GM18951 (cell line): Measurements from ENCODE around the gene MEIOB.

ENCODE experiments used
- POLR2A ChIP-seq: IDR thresholded peaks from 4 replicates; pipeline ENCODE4 v1.6.1; 2011; ENCODE audit warnings: mild to moderate bottlenecking; ENCODE audit not compliant: insufficient read length, insufficient read depth; ENCODE audit errors: extremely low read depth
- in situ Hi-C: fragments of 300-500 bp; cut with MboI; formaldehyde crosslinking; loops from one replicate; pipeline ENCODE4 v1.12.0; 2022; ENCODE audit warnings: low sequenced_read_pairs, mixed read lengths, inconsistent platforms; ENCODE audit not compliant: unreplicated experiment

Gene MEIOB

DNA sequence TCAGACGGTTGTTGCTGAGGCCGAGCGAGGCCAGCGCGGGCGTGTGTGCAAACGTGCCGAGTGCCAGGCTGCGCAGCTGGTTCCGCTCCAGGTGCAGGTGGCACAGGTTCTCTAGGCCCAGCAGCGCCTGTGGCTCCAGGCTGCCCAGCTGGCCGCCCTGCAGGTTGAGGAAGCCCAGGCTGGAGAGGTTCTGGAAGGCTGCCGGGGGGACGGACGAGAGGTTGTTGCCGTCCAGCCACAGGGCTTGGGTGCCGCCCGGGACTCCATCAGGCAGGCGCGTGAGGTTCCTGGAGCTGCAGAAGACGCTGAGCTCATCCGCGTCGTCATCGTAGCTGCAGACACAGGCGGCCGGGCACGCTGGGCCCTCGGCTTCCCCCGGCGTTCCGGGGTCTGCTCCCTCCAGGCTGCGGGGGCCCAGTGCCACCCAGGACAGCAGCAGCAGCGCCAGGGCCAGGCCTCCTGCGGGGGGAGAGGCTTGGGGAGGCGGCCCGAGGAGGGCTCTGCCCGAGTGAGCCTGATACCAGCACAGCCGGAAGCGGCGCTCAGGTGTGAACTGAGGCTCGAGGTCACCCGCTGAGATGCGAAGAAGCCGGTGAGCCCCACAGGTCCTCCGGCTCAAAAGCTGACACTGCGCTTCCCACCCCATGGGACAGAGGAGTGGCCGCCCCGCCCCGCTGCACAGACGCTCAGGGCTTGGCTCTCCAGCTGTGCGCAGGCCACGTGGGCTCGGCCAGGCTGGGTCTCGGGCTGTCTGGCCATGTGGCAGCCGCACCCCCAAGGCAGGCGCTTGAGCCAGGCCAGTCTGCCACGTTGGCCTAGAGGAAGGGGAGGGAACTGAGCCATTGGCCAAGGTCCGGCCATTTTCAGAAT lies 79.8 kb downstream of the MEIOB start:
- no peak for TF ChIP-seq POLR2A
- in situ Hi-C loops: no loop called here

DNA sequence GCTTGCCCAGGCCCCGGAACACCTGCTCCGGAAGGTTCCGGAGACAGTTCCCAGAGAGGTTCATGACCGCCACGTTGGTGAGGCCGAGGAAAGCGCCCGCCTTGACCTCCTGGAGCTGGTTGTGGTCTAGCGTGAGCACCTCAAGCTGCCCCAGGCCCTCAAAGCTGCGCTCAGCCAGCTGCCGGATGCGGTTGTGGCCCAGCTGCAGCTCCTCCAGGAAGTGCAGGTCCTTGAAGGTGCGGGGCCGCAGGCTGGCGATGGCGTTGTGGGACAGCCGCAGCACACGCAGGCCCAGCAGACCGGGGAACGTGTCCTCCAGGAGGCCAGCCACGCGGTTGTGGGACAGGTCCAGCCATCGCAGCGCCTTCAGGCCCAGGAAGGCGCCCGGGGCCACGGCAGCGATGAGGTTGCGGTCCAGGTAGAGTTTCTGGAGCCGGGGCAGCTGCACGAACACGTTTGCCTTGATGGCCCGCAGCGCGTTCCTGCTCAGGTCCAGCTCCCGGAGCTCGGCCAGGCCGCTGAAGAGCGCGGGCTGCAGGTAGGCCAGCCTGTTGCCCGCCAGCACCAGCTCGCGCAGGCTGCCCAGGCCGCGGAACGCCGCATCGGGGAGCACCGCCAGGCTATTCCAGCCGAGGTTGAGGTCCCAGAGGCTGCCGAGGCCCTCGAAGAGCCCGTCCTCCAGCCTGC lies 80.6 kb downstream of the MEIOB start:
- no peak for TF ChIP-seq POLR2A
- in situ Hi-C loops: no loop called here

DNA sequence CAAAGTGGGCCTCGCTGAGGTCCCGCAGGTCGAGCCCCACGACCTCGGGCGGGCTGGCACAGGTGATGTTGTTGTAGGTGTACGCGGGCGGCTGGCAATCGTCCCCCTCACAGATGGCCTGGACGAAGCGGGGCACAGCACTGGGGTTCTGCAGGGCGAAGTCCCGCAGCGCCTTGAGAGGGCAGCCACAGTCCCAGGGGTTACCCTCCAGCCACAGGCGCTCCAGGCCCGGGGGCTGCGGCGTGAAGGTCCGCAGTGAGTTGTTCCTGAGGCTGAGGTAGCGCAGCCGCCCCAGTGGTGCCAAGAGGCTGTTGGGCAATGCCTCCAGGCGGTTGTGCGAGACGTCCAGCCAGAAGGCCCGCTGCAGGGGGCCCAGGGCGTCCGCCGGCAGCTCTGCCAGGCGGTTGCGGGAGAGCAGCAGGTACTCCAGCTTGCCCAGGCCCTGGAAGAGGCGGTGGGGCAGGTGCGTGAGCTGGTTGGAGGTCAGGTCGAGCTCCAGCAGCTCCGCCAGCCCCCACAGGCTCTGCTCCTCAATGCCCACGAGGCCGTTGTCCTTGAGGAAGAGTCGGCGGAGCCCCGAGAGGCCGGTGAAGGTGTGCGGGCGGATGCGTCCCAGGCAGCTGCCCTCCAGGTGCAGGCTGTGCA lies 81.2 kb downstream of the MEIOB start:
- TF ChIP-seq POLR2A: no peak
- in situ Hi-C loops: no loop called here

DNA sequence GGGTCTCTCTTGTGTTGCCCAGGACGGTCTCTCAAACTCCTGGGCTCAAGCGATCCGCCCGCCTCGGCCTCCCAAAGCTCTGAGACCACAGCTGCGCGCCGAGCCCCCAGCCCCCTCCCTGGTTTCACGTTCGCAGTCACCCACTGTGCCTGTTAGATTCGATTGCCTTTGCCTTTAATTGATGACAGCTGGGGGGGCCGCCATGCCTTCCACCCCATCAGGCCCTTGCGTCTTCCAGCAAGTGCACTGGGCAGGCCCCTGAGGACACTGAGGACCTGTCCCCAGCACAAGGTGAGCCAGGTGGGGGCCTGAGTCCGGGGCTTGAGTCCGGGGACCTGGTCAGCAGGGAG lies 81.7 kb downstream of the MEIOB start:
- no peak for TF ChIP-seq POLR2A
- in situ Hi-C loops: no loop called here

DNA sequence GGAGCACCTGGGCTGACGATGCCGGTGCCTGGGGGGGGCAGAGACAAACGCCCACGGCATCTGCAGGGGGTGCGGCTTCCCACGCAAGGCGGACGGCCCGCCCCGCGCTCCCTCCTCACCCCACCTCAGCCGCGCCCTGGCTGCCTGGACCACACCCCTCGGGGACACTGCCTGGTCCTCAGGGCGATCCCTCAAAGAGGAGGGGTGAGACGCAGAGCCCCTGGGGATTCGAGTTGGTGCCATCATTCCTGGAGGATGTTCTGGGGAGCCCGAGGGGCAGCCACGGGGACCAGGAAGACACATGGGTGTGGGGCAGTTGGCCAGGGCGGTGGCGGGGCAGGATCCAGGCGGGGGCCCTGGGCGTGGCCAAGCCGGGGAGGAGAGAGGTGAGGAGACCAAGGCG lies 82.3 kb downstream of the MEIOB start:
- in situ Hi-C loops: no loop called here
- TF ChIP-seq POLR2A: no peak

DNA sequence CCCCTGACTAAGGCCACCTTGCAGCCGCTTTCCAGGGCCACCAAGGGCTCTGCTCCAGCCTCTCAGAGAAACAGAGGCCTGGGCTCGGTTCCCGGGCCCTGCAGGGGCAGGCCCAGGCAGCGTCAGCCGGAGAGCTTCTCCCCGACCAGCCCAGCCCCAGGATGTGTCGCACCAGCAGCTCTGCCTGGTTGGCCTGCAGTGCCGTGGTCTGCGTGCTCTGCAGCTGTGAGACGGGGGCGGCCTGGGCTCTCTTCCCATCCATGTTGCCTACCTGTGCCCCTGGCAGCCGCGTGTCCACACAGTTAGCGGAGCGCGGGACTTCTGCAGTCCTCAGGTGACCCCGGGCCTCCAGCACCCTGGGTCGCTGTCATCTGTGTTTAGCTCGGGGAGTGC lies 83.3 kb downstream of the MEIOB start:
- TF ChIP-seq POLR2A: no peak
- in situ Hi-C loops: no loop called here

DNA sequence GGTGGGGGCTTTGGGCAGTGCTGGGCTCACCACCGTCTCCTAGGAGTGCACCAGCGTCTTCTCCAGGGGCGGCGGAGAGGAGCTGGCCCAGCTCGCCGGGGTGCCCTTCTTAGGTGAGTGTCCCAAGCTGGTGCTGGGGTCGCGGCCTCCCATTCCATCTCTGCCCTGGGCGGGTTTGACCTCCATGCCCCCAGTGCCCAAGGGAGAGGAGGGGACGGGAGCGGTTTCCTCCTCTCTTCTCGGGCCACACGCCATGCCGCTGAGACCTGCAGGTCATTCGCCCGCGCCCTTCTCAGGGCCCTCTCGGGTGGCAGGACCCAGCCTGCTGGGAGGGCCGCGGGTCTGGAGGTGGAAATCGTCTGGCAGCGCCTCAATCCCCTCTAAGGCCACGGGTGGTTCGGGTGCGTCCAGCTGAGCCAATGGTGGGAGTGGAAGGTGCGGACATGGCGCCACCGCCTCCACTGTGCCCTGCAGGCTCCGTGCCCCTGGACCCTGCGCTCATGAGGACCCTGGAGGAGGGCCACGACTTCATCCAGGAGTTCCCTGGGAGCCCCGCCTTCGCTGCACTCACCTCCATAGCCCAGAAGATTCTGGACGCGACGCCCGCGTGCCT lies 83.8 kb downstream of the MEIOB start:
- no peak for TF ChIP-seq POLR2A
- in situ Hi-C loops: no loop called here

DNA sequence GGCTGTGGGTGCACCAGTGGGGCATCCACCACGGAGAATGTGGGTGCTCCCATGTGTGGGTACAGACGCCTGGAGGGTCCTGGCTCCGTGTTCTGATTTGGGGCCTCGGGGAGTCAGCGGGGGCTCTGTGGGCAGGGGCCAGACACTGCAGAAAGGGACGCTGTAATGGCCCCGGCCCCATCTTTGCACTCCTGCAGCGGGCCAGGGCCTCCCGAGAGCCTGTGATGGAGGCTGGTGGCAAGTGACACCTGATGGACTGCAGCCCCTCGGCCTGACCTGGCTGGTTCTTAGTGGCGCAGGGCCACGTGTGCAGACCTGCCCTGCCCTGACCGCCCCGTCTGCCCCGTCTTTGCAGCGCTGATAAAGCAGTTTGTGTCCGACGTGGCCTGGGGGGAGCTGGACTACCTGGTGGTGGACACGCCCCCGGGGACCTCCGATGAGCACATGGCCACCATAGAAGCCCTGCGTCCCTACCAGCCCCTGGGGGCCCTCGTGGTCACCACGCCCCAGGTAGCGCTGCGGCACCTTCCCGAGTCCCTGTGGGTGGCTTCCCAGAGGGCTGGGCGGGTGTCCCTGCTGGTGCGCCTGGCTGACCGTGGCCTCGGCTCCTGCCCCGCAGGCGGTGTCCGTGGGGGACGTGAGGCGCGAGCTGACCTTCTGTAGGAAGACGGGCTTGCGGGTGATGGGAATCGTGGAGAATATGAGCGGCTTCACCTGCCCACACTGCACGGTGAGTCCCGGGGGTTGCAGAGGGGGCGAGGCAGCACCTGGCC lies 84.5 kb downstream of the MEIOB start:
- in situ Hi-C loops: no loop called here
- no peak for TF ChIP-seq POLR2A

DNA sequence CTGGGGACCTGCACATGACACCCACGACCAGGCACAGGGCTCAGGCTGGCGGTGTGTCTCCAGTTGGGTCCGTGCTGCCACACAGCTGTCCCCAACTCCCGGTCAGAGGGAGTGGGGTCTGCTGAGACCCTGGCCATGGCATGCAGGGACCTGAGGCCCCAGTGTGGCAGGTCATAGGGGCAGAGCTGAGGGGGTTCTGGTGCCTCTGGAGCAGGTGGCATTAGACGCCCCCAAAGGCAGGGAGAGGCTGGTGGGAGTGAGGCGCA lies 85.0 kb downstream of the MEIOB start:
- in situ Hi-C loops: no loop called here
- TF ChIP-seq POLR2A: no peak

DNA sequence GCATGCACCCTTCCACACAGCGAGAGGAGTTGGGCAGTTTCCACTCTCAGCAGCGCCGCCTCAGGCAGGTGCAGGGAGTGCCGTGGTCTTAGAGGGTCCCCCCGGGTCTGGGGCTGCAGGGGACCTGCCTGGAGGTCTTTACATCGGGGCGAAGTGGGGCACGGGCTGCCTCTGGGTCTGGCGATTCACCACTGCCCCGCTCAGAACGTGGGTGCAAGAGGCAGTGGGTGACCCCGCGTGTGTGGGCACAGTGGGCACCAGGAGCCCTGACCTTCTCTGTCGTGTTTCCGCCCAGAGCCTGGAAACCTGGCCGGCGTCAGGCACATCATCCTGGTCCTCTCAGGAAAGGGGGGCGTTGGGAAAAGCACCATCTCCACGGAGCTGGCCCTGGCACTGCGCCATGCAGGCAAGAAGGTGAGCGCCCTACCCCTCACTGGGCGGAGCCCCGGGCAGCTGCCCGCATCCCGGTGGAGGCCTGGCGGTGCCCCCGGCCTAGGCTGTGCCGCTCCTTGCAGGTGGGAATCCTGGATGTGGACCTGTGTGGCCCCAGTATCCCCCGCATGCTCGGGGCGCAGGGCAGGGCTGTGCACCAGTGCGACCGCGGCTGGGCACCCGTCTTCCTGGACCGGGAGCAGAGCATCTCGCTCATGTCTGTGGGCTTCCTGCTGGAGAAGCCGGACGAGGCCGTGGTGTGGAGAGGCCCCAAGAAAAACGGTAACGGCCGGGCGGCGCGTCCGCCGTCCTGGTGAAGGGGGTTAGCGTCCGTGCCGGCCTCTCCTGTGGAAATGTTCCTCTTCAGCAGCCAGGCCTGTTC lies 85.5 kb downstream of the MEIOB start:
- no peak for TF ChIP-seq POLR2A
- in situ Hi-C loops: no loop called here

DNA sequence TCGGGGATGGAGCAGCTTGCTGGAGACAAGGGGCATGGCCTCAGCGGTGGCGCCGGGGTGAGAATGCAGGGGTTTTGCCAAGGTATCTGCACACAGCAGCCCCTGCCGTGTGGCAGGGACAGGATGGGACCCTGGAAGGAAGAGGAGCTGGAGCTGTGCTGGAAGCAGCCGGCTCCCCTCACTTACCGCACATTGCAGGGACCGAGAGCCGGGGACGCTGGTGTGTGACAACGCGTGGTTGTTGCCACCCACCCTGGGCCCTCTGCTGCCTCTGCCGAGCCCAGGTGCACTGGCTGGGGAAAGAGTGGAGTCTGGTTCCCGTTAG lies 86.2 kb downstream of the MEIOB start:
- in situ Hi-C loops: no loop called here

More for the DNA sequence above, 86.2 kb downstream of the MEIOB start:
- no peak for TF ChIP-seq POLR2A
